Ascending aorta (tissue), 2 donors: ENCODE measurements around the gene FEN1. TPM values are rescaled to one million over a fixed set of nuclear protein-coding genes. Genes with fewer than 3 reads are reported as not detected.

ENCODE experiments used
- DNase-seq, 2 donors: peaks; one replicate each; pipeline ENCODE4 v3.0.0-alpha.2; 2019; ENCODE audit warnings: low spot score in 2 of 2
- H3K27ac ChIP-seq, 2 donors: fragments of 200-600 bp; sonication (generic); one replicate each; pipeline ENCODE4 v1.5.1; 2016 to 2017; ENCODE audit warnings: mild to moderate bottlenecking in 1 of 2
- H3K27me3 ChIP-seq: fragments of 200-600 bp; sonication (generic); one replicate; pipeline ENCODE4 v1.5.1; 2017
- H3K36me3 ChIP-seq, 2 donors: fragments of 200-600 bp; sonication (generic); one replicate each; pipeline ENCODE4 v1.5.1; 2016
- H3K4me1 ChIP-seq, 2 donors: fragments of 200-600 bp; sonication (generic); one replicate each; pipeline ENCODE4 v1.5.1; 2016 to 2017; ENCODE audit warnings: mild to moderate bottlenecking in 1 of 2
- H3K4me3 ChIP-seq, 2 donors: fragments of 200-600 bp; sonication (generic); one replicate each; pipeline ENCODE4 v1.5.1; 2016 to 2017; ENCODE audit warnings: mild to moderate bottlenecking in 1 of 2
- H3K9me3 ChIP-seq, 2 donors: fragments of 200-600 bp; sonication (generic); one replicate each; pipeline ENCODE4 v1.5.1; 2016
- CTCF ChIP-seq, 3 experiments: fragments of 200-600 bp in 2 of 3; fragments of 450-650 bp in 1 of 3; sonication (generic) in 2 of 3; IDR thresholded peaks; one replicate each; pipeline ENCODE4 v1.5.1; 2016 to 2019; ENCODE audit warnings: antibody characterized with exemption in 3 of 3, mild to moderate bottlenecking in 1 of 3, moderate library complexity in 1 of 3
- intact Hi-C: fragments of 100-400 bp; cut with DNase I; formaldehyde crosslinking; loops from one replicate; pipeline ENCODE4 v1.15.1; 2023
- total RNA-seq: library from RNA; depleted of rRNA; stranded (reverse); fragments of >200 nt; gene quantifications from one replicate; pipeline ENCODE4 v1.1.0, GENCODE V29; 2016

FEN1 gene
- total RNA-seq, 1 donor from 2014 or later, result 1.5 TPM

GRCh38 chr11:61779666-61780525 lies 12.8 kb upstream of the FEN1 start:
- TF ChIP-seq CTCF (IDR thresholded peaks at IDR 0.05), result no peak
- H3K36me3 ChIP-seq, result peaks cover 6 to 10% of the 10 kb centered on the region in 2 donors
- no peak overlapping the region for H3K4me3 ChIP-seq
- no peak overlapping the region for H3K27ac ChIP-seq
- no peaks in the 10 kb centered on the region for H3K9me3 ChIP-seq
- no peaks in the 10 kb centered on the region for H3K4me1 ChIP-seq
- intact Hi-C loops, result no loop called here
- no peak for DNase-seq
- no peaks in the 10 kb centered on the region for H3K27me3 ChIP-seq

GRCh38 chr11:61780581-61781162 lies 12.0 kb upstream of the FEN1 start:
- H3K27me3 ChIP-seq, result no peaks in the 10 kb centered on the region
- no peaks in the 10 kb centered on the region for H3K9me3 ChIP-seq
- no peak for TF ChIP-seq CTCF (IDR thresholded peaks at IDR 0.05)
- H3K27ac ChIP-seq, result no peak overlapping the region
- peaks cover 14% of the 10 kb centered on the region in 2 donors for H3K36me3 ChIP-seq
- intact Hi-C loops, result no loop called here
- H3K4me3 ChIP-seq, result no peak overlapping the region
- no peaks in the 10 kb centered on the region for H3K4me1 ChIP-seq
- no peak for DNase-seq

- intact Hi-C loops, result no loop called here
- H3K9me3 ChIP-seq, result no peaks in the 10 kb centered on the region
- H3K36me3 ChIP-seq, result peaks cover 23% of the 10 kb centered on the region in 2 donors
- DNase-seq, result no peak
- H3K4me3 ChIP-seq, result no peak overlapping the region
- H3K27ac ChIP-seq, result no peak overlapping the region
- H3K4me1 ChIP-seq, result no peaks in the 10 kb centered on the region
- H3K27me3 ChIP-seq, result no peaks in the 10 kb centered on the region
- no peak for TF ChIP-seq CTCF (IDR thresholded peaks at IDR 0.05)
Measured at GRCh38 chr11:61781585-61781984, 11.1 kb upstream of the FEN1 start.

- H3K4me1 ChIP-seq, result no peaks in the 10 kb centered on the region
- no peak for TF ChIP-seq CTCF (IDR thresholded peaks at IDR 0.05)
- H3K27ac ChIP-seq, result no peak overlapping the region
- H3K4me3 ChIP-seq, result no peak overlapping the region
- no peaks in the 10 kb centered on the region for H3K9me3 ChIP-seq
- no peaks in the 10 kb centered on the region for H3K27me3 ChIP-seq
- H3K36me3 ChIP-seq, result peaks cover 24 to 30% of the 10 kb centered on the region in 2 donors
- no peak for DNase-seq
- intact Hi-C loops, result no loop called here
Measured at GRCh38 chr11:61782299-61782698, 10.4 kb upstream of the FEN1 start.

- Histone ChIP-seq H3K9me3 (no peaks in the 10 kb centered on the region), H3K27me3 (no peaks in the 10 kb centered on the region), H3K27ac (no peak overlapping the region), H3K4me3 (no peak overlapping the region), H3K36me3 (peaks cover 27 to 35% of the 10 kb centered on the region in 2 donors), H3K4me1 (no peaks in the 10 kb centered on the region)
- no peak for DNase-seq
- intact Hi-C loops, result no loop called here
- no peak for TF ChIP-seq CTCF (IDR thresholded peaks at IDR 0.05)
Measured at GRCh38 chr11:61782841-61783240, 9.9 kb upstream of the FEN1 start.
